HL-60/S4 (cell line): ENCODE results near the gene PLEKHJ1.

Experiments used
- in situ Hi-C: fragments of 300-500 bp; cut with MboI; formaldehyde crosslinking; loops from 2 replicates; pipeline ENCODE4 v1.14.3; 2022; ENCODE audit warnings: low sequenced_read_pairs

The PLEKHJ1 gene

DNA sequence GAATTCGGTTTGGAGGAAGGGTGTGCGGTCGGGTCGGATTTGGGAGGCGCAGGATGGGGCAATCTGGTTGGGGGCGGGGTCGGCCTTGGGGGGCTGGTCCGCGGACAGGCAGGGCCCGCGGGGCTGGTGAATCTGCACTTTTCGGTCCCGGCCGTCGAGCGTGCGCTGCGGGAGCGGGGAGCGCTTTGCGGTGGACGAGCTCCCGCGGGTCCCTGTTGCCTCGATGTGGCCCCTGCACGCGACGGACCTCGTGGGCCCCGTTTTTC lies 34.0 kb upstream of the PLEKHJ1 start:
- in situ Hi-C loops: no loop called here

DNA sequence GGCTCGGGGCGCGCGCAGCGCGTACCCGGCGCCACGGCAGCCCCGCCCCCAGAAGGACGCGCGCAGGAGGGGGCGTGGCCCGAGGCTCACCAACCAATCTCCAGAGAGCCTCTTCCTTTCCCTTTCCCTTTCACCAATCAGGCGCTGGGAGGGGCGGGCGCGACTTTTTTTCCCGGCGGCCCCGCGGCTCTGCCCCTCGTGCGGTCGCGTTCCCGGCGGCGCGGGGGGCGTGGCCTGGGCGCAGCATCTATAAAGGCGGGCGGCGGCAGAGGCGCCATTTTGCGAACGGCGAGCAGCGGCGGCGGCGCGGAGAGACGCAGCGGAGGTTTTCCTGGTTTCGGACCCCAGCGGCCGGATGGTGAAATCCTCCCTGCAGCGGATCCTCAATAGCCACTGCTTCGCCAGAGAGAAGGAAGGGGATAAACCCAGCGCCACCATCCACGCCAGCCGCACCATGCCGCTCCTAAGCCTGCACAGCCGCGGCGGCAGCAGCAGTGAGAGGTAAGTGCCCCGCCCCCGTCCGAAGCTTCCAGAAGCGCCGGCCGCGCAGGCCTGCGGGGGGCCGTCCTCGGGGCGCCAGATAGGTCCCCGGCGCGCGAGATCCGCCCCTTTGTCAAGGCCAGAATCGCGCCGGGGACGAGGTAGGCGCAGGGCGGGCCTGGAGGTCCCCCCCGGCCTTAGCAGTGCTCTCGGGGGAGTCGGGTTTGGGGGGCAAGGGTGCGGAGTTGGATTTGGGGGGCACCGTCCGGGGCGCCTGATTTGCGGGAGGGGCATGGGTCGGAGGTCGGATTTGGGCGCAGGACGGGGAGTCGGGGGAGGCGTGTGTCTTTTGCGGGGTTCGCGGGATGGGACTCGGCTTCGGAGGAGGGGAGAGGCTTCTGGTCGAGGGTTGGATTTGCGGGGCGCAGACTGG lies 33.4 kb upstream of the PLEKHJ1 start:
- in situ Hi-C loops: no loop called here

DNA sequence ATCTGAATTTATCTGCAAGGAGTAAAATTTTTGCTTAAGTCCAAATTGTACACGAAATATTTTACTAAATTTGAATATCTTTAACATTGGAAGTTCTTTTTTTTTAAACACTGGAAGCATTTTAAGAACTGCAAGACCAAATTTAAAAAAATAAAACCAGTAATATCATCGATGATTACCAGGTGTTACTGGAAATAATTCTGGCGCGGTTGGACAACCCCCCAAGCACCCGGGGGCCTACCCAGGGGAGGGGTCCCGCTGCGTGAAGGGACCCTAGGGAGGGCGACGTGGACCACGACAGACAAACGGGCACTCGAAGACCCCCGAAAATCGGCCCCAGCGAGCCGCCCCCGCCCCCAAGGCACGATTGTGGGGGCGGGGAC lies 32.7 kb upstream of the PLEKHJ1 start:
- in situ Hi-C loops: no loop called here

DNA sequence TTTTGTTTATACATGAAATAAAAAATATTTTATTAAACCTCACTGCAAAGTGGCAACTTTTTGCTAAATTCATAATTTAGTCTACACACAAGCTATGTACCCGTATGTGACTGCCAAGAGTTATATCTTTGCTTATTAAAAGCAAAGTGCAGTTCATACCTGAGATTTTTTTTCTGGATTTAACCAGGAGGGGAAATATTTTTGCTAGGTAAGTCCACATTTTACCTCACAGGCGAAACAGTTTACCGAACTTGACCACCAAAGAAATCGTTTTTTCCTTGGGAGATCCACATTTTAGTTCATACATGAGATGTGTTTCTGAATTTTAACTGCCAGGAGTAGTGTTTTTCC lies 32.3 kb upstream of the PLEKHJ1 start:
- in situ Hi-C loops: no loop called here

DNA sequence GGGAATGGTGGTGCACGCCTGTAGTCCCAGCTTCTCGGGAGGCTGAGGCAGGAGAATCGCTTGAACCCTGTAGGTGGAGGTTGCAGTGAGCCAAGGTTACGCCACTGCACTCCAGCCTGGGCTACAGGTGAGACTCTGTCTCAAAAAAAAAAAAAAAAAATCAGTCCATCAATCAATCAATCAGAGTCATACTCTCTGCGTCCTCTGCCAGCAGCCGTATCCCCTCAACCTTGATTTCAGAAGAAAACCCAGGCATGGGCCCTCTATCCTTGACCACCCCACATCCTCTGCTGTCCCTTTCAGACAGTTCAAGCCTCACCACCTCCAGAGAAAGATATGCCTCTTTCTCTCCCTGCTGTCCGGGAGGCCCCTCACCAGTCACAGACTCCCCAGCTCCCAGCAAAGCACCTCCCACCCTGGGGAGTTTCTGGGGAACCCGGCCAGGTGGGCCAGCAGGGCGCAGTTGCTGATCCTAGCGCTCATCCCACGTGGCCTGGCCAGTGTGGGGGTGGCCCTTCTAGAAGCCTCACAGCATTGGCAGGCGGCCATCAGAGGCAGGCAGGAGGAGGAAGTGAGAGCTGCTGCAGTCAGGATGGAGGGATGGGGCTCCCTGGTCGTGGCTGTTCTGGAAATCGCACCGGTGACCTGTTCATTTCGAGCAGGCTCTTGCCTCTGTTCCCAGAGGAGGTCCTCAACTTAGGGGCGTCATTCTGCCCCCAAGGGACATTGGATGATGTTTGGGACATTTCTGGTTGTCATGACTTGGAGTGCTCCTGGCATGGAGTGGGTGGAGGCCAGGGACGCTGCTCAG lies 30.3 kb upstream of the PLEKHJ1 start:
- in situ Hi-C loops: no loop called here

DNA sequence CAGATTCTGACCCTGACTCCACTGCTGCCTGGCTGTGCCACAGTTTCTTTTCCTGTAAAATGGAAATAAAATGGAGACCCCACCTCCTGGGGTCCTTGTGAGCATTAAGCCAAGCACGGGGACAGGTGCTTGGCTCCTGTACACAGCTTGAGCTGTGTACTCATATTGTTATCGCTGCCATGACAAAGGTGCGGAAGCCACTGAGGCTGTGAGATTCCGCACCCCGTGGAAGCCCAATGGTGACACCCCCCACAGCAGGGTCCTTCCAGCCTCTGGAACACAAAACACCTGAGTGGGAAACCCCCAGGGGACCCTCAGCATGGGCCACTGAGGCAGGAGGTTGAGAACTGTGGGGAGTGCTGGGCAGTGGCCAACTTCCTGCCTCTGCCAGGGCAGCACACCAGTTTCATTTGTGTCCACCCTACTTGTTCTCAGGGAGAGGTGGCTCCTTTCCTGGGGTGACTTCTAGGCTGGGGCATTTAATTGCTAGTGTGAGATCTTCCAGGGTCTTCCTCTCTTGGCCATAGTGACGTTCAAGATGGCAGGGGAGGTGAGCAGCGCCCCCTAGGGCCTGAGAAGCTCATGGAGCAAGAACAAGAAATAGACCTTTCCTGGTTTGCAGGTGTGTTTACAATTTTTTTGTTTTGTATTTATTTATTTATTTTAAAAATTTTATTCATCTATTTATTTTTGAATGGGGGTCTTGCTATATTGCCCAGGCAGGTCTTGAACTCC lies 25.5 kb upstream of the PLEKHJ1 start:
- in situ Hi-C loops: no loop called here

DNA sequence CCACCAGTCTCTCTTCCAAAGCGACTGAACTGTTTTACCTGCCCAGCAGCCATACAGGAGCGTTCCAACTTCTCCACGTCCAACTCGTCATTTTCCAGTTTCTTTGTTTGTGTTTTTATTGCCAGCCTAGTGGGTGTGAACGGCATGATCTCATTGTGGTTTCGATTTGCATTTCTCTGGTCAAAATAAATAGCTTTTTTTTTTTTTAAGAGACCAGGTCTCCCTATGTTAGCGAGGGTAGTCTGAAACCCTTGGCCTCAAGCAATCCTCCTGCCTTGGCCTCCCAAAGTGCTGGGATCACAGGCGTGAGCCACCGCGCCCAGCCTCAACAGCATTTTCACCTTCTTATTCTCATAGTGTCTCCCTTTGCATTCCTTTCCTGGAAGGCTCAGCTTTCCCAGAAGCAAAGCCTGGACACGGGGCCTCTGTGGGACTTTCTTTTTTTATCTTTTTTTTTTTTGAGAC lies 24.2 kb upstream of the PLEKHJ1 start:
- in situ Hi-C loops: no loop called here

DNA sequence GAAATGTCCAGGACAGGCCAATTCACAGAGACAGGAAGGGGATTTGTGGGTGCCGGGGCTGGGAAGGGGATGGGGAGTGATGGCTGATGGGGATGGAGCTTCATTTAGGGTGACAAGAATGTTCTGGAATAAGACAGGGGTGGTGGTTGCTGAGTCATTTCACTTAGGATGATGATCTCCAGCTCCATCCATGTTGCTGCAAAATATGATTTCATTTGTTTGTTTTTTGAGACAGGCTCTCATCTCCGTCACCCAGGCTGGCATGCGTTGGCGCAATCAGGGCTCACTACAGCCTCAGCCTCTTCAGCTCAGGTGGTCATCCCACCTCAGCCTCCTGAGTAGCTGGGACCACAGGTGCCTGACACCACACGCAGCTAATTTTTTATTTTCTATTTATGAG lies 23.2 kb upstream of the PLEKHJ1 start:
- in situ Hi-C loops: no loop called here

DNA sequence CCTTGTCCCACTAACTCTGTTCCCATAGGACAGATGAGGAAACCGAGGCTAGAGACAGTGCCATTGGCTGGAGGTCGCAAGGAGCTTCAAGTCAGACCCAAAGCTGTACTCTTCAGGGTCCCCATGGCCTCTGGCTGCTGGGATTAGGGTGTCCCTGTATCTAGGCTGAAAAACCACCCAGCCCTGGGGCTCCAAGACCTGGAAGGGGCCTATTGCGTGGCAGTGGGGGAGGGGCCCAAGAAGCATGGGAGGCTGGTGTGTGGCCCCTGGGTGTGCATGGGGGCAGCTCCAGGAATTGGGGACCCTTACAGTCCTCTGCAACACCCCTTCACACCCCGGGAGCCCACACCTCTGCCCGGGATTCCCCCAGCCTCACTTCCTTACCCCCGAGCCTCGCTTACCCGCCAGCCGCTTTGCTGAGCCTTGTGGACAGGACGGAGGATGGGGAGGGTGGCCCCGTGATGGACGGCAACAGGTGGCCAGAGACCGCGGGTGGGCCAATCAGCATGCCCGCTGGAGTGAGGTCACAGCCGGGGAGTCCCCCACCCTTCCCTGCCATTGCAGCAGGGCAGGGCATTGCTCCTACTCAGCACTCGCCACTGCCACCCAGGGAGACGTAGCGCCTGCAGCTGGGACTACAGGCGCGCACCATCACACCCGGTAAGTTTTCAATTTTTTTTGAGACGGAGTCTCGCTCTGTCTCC lies 20.0 kb upstream of the PLEKHJ1 start, which contains the start of gene JSRP1:
Gene JSRP1 (minus strand): TSS at position 436 of the 704 bp plus-strand sequence. CDS start 1,103 bp downstream, outside the sequence.
- in situ Hi-C loops: no loop called here

DNA sequence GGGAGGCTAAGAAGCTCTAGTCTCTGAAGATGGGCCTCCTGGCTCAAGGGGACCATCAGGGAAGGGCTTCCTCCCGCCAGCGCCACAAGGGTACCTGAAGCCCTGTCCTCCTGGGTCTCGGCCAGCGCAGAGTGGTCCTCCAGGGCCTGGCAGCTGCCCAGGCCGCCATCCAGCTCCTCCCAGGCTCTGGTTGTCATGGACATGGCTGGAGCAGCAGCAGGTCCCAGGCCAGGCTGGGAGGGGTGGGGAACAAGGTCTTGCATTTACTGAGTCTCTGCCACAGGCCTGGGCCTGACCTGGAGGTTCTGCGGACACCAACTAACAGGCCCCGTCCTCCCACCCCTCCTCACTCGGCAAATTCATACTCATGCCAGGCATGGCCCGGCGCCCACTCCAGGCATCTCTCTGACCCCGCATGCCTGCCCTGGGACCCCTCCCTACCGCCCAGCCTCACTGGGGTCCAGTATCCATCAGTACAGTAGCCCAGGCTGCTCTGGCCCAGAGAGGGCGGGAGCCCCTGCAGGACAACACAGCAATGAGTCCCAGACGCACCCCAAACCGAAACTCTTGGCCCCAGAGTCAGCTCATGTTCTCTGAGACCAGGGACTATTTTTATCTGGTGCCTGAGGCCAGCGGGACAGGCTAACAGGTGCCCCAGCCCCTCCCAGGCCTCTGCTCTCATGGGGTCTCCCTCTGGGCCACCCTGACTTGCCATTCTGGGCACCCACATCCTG lies 19.1 kb upstream of the PLEKHJ1 start:
- in situ Hi-C loops: no loop called here

DNA sequence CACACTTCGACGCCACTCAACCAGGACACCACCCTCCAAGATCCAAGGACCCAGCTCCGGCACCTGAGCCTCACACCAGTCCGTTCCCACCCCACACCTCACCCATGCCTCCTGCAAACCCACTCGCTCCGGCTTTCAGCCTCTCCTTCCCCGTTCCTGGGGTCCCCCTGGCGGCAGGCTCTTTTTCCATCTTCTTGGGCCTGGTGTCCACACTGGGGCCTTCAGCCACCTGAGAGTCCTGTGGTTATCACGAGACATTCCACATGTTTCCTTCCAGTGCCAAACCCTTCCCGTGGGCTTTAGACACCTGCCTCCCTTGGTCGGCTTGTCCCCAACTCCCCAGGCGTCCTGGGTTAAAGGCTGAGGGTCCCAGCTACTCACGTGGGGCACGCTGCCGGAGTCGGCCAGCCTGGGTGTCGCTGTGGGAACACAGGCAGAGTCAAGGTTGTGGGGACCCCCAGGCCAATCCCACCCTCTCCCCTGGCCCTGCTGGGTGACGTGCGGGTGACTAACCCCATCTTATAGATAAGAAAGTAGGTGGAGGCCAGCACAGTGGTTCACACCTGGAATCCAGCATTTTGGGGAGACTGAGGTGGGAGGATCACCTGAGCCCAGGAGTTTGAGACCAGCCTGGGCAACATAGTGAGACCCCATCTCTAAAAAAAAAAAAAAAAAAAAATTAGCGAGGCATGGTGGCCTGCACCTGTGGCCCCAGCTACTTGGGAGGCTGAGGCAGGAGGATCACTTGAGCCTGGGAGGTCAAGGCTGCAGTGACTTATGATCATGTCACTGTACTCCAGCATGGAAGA lies 18.1 kb upstream of the PLEKHJ1 start:
- in situ Hi-C loops: no loop called here

DNA sequence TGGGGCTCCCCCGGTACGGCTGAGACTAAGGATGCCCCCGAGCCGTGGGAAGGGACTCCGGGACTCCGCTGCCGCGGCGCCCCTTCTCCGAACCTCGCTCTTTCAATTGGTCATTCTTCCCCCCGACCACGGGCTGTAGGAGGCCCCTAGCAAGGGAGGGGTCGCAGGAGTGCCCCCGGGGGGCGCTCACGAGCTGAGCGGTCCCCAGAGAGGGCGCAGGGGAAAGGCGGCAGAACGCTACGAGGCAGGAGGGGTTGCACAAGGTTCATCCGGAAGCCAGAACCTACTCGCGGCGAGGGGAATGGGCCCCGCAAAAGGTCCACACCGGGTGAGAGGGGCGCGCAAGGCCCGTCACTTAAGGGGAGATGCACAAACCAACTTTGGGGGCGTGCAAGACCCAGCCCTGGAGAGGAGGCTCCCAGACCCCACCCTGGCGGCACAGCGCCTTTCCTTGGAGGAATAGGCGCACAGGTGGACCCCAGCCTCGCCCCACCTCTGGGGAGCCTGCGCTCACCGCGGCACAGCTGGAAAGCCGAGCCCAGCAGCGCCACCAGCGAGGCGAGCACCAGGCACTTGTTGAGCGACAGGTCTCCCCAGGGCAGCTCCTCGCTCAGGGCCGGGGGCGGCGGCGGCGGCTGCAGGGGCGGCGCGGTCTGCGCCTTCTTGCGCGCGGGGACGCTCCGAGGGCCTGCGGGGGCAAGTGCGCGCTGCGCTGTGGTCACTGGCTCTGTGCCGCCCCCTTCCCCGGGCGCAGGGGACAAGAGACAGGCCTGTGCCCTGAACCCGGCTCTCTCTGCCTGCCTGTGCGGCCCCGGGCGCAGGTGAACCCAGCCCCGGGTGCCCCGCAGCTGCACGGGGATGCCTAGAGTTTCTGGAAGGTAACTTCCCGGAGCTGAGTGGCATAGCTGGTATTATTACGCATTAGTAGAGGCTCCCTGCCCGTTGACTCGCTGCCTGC lies 17.3 kb upstream of the PLEKHJ1 start:
- in situ Hi-C loops: no loop called here

DNA sequence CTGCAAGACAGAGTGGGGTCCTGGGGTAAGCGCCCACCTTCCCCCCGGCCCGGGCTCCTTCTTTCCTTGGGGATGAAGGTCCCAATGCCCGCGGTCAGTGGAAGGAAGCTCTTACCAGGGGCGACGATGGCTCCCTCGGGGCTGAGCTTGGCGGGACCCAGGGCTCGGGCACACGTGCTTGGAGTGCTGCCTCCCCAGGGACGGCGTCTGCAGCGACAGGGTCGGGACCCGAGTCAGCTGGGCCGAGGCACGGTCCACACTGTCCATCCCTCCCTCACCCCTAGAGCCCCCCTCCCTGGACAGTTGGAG lies 16.6 kb upstream of the PLEKHJ1 start:
- in situ Hi-C loops: no loop called here

DNA sequence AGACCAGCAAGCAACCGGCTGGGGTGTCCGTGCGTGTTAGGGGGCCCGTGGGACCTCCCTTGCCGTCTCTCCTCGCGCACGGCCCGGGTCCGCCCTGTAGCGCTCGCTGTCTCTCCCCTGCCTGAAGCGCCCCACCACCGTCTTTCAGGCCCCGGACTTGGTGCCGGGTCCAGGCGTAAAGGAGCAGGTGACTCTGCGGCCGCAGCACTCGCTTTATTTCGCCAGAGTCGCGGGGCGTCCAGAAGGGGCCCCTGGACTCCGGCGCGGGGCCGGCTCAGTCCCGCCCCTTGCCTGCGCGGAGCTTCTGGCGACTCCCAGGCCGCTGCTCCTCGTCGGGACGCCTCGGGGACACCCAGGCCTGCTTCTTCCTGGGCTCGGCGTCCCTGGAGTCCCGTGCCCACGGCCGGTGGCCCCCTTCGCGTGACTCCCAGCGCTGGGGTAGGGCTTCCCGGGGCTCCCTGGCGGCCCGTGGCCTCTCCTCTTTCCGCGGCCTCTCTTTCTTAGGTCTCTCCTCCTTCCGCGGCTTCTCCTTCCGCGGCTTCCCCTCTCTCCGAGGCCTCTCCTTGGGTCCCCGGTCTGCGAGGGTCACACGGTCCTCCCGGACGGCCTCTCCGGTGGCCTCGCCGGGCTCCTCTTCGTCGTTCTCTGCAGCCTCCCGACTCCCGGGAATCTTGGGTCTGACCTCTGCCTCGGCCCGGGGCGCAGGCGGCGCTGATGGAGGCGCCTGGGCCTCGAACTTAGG lies 16.1 kb upstream of the PLEKHJ1 start:
- in situ Hi-C loops: no loop called here

DNA sequence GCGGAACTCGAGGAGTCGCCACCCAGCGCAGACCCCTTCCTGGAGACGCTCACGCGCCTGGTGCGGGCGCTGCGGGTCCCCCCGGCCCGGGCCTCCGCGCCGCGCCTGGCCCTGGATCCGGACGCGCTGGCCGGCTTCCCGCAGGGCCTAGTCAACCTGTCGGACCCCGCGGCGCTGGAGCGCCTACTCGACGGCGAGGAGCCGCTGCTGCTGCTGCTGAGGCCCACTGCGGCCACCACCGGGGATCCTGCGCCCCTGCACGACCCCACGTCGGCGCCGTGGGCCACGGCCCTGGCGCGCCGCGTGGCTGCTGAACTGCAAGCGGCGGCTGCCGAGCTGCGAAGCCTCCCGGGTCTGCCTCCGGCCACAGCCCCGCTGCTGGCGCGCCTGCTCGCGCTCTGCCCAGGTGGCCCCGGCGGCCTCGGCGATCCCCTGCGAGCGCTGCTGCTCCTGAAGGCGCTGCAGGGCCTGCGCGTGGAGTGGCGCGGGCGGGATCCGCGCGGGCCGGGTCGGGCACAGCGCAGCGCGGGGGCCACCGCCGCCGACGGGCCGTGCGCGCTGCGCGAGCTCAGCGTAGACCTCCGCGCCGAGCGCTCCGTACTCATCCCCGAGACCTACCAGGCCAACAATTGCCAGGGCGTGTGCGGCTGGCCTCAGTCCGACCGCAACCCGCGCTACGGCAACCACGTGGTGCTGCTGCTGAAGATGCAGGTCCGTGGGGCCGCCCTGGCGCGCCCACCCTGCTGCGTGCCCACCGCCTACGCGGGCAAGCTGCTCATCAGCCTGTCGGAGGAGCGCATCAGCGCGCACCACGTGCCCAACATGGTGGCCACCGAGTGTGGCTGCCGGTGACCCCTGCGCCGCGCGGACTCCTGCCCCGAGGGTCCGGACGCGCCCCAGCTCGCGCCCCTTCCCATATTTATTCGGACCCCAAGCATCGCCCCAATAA lies 15.3 kb upstream of the PLEKHJ1 start:
- in situ Hi-C loops: no loop called here

DNA sequence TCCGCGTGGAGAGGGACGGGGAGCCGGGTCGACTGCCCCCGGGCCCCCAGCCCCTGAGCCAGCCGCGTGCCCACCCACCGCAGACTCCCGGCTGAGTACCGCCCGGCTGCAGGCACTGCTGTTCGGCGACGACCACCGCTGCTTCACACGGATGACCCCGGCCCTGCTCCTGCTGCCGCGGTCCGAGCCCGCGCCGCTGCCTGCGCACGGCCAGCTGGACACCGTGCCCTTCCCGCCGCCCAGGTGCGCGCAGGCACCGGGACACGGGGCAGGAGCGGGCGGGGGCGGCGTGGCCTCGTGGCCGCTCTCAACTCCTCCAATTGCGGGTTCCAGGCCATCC lies 14.6 kb upstream of the PLEKHJ1 start:
- in situ Hi-C loops: no loop called here
